Measurements from ENCODE around the gene RNF38. TPM values are rescaled to one million over a fixed set of nuclear protein-coding genes. Genes with fewer than 3 reads are reported as not detected.

RNF38 gene
- total RNA-seq, 6 experiments from 2014 or later: 6.8 to 13.5 (median 11.9) TPM

GRCh38 chr9:36341936-36342577 is 58.0 kb downstream of the RNF38 start:
- no peak overlapping the region for H3K4me3 ChIP-seq
- ATAC-seq: no peak
- intact Hi-C loops (cut with DNase I): no loop called here
- TF ChIP-seq POLR2A (IDR thresholded peaks at IDR 0.05): no peak
- TF ChIP-seq CTCF (IDR thresholded peaks at IDR 0.05): no peak
- peaks cover 0 to 10% (median 0%) of the 10 kb centered on the region in 4 donors for H3K4me1 ChIP-seq
- 74% methylated on average over 3 of the region's 3 CpGs for WGBS (ENCODE audit: insufficient coverage, low coverage, low lambda C conversion rate, missing lambda C conversion rate)
- no peaks in the 10 kb centered on the region for H3K9me3 ChIP-seq
- no peak for DNase-seq
- H3K27ac ChIP-seq: no peak overlapping the region
- H3K36me3 ChIP-seq: peaks cover 0 to 46% (median 11%) of the 10 kb centered on the region in 4 donors
- no peaks in the 10 kb centered on the region for H3K27me3 ChIP-seq

- ATAC-seq (peak; percentile 64 to 87 (median 80)), DNase-seq (no peak)
- intact Hi-C loops (cut with DNase I): loop anchor here in 1 of 2 donors (10.0 kb wide), 1 partner anchor 103 kb away; no protein-coding TSS in a partner anchor
- H3K27ac ChIP-seq: peak overlapping the region in 1 of 3 donors; percentile 20
- peaks cover 0 to 8% (median 0%) of the 10 kb centered on the region in 4 donors for H3K4me1 ChIP-seq
- no peaks in the 10 kb centered on the region for H3K27me3 ChIP-seq
- H3K36me3 ChIP-seq: peaks cover 0 to 27% (median 11%) of the 10 kb centered on the region in 4 donors
- 90% methylated on average over 1 of the region's 1 CpG for WGBS (ENCODE audit: insufficient coverage, low coverage, low lambda C conversion rate, missing lambda C conversion rate)
- H3K9me3 ChIP-seq: no peaks in the 10 kb centered on the region
- H3K4me3 ChIP-seq: no peak overlapping the region
- TF ChIP-seq CTCF (IDR thresholded peaks at IDR 0.05): no peak
- TF ChIP-seq POLR2A (IDR thresholded peaks at IDR 0.05): no peak
These were observed 62.2 kb downstream of the RNF38 start for GRCh38 chr9:36337865-36338264.

GRCh38 chr9:36337002-36337401 is 63.1 kb downstream of the RNF38 start:
- Histone ChIP-seq H3K27me3 (no peaks in the 10 kb centered on the region), H3K9me3 (no peaks in the 10 kb centered on the region), H3K36me3 (peaks cover 0 to 25% (median 9%) of the 10 kb centered on the region in 4 donors), H3K4me1 (peaks cover 0 to 8% (median 0%) of the 10 kb centered on the region in 4 donors), H3K4me3 (no peak overlapping the region), H3K27ac (peak overlapping the region in 1 of 3 donors; percentile 20)
- WGBS (ENCODE audit: insufficient coverage, low coverage, low lambda C conversion rate, missing lambda C conversion rate): 92% methylated on average over 2 of the region's 2 CpGs
- no peak for TF ChIP-seq POLR2A (IDR thresholded peaks at IDR 0.05)
- TF ChIP-seq CTCF (IDR thresholded peaks at IDR 0.05): no peak
- no peak for DNase-seq
- intact Hi-C loops (cut with DNase I): loop anchor here in 1 of 2 donors (10.0 kb wide), 1 partner anchor 102 kb away; no protein-coding TSS in a partner anchor
- ATAC-seq: peak in 3 of 4 donors; percentile 26 to 33 (median 31)

GRCh38 chr9:36336131-36336907 is 63.8 kb downstream of the RNF38 start:
- peaks cover 0 to 23% (median 8%) of the 10 kb centered on the region in 4 donors for H3K36me3 ChIP-seq

More at GRCh38 chr9:36336131-36336907, 63.8 kb downstream of the RNF38 start:
- ATAC-seq: peak in 2 of 4 donors; percentile 29 to 46
- H3K4me3 ChIP-seq: no peak overlapping the region
- intact Hi-C loops (cut with DNase I): loop anchor here in 1 of 2 donors (10.0 kb wide), 1 partner anchor 102 kb away; no protein-coding TSS in a partner anchor
- peaks cover 0 to 8% (median 0%) of the 10 kb centered on the region in 4 donors for H3K4me1 ChIP-seq
- DNase-seq: no peak
- no peaks in the 10 kb centered on the region for H3K27me3 ChIP-seq
- WGBS (ENCODE audit: insufficient coverage, low coverage, low lambda C conversion rate, missing lambda C conversion rate): 61% methylated on average over 3 of the region's 3 CpGs
- H3K27ac ChIP-seq: peak overlapping the region in 1 of 3 donors; percentile 20
- peak in 1 of 4 donors; percentile 5 for TF ChIP-seq CTCF (IDR thresholded peaks at IDR 0.05)
- TF ChIP-seq POLR2A (IDR thresholded peaks at IDR 0.05): no peak
- H3K9me3 ChIP-seq: no peaks in the 10 kb centered on the region
